Body of pancreas (tissue), 4 donors: Measurements from ENCODE around the gene RASGRF2.

Experiments used
- CTCF ChIP-seq, 7 experiments: fragments of 450-650 bp in 4 of 7; fragments of 200-600 bp in 3 of 7; sonication (generic) in 3 of 7; IDR thresholded peaks; one replicate each; pipeline ENCODE4 v1.5.1; 2016 to 2019; ENCODE audit warnings: antibody characterized with exemption in 7 of 7
- POLR2A ChIP-seq, 3 donors: fragments of 450-650 bp; IDR thresholded peaks; one replicate each; pipeline ENCODE4 v1.6.1; 2016; ENCODE audit warnings: antibody characterized with exemption in 3 of 3, mild to moderate bottlenecking in 2 of 3

GRCh38 chr5:81250004-81250403 is 289.8 kb downstream of the RASGRF2 start:
- TF ChIP-seq CTCF (IDR thresholded peaks at IDR 0.05), result no peak
- TF ChIP-seq POLR2A (IDR thresholded peaks at IDR 0.05), result no peak
